KBM-7 (cell line): ENCODE measurements around the gene ADAMTS19.

Experiments
- DNase-seq: peaks from one replicate; pipeline ENCODE4 v3.0.0-alpha.2; 2015
- in situ Hi-C: fragments of 300-500 bp; cut with MboI; formaldehyde crosslinking; loops from 2 replicates; pipeline ENCODE4 v1.14.3; 2020; ENCODE audit warnings: low sequenced_read_pairs, low pct_unique_long_range_greater_than_20kb, mixed read lengths

Gene ADAMTS19

GRCh38 chr5:129724647-129725046, 264.5 kb downstream of the ADAMTS19 start:
- in situ Hi-C loops = no loop called here
- no peak for DNase-seq

DNA sequence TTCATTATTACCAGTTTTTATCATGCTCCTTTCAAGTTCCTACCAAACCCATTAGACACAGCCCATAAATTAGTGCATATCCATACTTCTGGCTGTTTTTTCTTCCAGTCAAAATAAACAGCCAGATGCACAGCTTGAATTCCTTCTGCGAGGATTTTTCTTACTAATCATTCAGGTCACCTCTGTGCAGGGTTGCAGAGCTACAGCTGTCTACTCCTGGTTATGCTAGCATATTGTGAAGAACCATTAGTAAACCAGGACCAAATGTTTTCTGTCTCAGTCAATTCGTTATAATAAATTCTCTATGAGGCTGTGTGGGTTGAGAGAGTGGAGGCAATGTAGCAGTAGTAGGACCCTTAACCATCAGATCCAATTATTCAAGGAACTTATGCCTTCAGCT, 279.7 kb downstream of the ADAMTS19 start:
- in situ Hi-C loops = no loop called here
- DNase-seq = no peak

- no peak for DNase-seq
- in situ Hi-C loops = no loop called here
These were observed 283.6 kb downstream of the ADAMTS19 start for GRCh38 chr5:129743541-129744187.

DNA sequence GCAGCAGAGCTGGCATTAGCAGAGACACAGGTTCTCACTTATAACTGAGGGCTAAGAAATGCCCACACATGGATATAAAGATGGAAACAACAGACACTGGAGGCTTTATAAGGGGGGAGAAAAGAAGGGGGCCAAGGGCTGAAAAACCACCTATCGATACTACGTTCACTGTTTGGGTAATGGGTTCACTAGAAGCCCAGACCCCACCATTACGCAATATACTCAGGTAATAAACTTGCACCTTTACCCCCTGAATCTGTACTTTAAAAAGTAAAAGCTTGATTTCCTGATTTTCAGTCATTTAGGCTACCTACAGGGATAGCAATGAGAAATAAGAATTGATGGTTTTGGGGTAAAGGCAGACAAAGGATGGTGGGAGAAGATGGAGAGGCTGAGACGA, 285.9 kb downstream of the ADAMTS19 start:
- no peak for DNase-seq

GRCh38 chr5:129746876-129747275, 286.8 kb downstream of the ADAMTS19 start:
- in situ Hi-C loops = no loop called here
- DNase-seq = no peak

More for the DNA sequence above, 285.9 kb downstream of the ADAMTS19 start:
- in situ Hi-C loops = no loop called here

DNA sequence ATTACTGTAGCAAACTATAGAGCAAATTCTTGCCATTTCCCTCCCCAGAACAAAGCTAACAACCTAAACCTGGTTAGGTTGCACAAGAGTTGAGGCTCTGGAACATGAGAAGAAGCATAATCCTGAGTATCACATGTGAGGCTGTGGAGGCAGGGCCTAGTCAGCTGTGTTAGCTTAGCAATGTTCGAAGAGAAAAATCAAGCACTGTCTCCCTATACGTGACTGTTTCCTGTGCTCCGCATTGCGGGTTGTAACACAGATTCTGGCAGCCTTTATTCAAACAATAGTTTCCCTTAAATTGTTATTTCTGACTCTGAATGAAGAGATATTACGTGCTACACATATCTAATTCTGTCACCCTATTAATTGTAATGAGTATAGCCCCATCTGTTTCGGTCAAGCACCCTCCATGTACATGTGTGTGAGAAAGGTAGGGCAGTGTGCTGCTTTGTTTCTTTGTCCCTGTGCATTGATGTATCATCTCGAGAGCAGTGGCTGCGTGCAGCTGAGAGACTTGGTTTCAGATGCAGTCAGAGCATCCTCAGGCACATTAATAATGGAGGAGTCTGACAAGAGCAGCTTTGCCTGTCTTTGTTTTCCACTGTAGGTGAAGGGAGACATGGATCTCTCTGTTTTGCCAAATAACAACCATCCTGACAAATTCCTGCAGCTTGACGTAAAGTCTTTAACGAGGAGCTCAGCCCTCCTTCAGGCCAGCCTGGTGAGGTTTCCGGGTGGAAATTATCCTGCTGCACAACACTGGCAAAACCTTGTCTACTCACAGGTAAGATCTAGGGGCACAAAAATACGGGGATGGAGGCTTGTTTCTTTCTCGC, 287.7 kb downstream of the ADAMTS19 start, which contains the start of gene MINAR2:
Gene MINAR2 (plus strand): TSS at position 523 of the 836 bp plus-strand sequence. CDS start 97 bp downstream, at position 620.
- DNase-seq = no peak
- in situ Hi-C loops = no loop called here

- DNase-seq = no peak
- in situ Hi-C loops = no loop called here
These were observed 289.1 kb downstream of the ADAMTS19 start for GRCh38 chr5:129748913-129749880.

DNA sequence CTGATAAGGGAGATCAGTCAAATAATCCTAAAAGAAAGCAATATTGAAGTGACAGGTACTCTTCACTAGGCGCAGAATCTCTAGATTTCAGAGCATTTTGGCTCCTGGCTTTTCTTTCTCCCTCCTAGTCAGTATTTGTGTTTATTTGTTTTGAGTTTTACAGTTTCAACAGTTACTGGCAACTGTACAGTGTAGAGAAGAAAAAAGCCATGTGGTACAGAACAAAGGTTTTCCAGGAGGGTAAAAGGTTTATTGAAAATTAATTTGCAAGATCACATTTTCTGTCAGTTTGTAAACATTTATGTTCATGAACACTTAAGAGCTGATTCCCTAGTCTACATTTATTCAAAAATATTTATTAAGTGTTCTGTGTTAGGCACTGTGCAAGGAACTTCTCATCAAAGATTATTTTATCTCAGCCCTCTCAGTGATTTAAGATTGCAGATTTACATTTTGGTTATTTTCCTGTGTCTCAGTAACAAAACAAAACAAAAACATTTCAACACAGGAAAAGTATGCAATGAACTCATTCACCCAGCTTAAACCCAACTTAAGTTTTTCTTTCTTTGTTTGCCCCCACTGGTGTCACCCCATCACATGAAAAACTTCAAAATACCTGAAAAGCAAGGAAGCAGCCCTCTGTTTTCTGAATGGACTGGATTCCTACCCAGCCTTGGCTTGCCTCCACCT, 300.7 kb downstream of the ADAMTS19 start:
- in situ Hi-C loops = no loop called here

GRCh38 chr5:129763651-129764050, 303.6 kb downstream of the ADAMTS19 start:
- DNase-seq = no peak
- in situ Hi-C loops = no loop called here

More for the DNA sequence above, 300.7 kb downstream of the ADAMTS19 start:
- no peak for DNase-seq

DNA sequence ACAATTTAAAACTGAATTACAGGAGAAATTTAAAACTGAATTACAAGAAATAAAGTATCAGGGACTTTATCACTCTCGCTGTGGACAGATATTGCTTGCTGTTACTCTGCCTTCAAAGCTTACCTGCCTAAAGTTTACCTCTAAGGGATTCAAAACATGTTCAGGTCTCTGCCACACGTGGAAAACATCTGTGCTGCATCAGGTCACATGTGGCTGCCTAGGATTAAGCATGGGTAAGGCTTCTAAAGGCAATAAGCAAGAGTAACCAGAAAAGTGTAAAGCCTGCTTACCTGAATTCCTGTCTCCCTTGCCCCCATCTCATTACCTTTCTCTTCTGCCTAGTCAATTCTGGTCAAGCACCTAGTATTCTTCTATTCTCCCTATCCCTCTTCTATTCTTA, 306.7 kb downstream of the ADAMTS19 start:
- DNase-seq = no peak
- in situ Hi-C loops = no loop called here

DNA sequence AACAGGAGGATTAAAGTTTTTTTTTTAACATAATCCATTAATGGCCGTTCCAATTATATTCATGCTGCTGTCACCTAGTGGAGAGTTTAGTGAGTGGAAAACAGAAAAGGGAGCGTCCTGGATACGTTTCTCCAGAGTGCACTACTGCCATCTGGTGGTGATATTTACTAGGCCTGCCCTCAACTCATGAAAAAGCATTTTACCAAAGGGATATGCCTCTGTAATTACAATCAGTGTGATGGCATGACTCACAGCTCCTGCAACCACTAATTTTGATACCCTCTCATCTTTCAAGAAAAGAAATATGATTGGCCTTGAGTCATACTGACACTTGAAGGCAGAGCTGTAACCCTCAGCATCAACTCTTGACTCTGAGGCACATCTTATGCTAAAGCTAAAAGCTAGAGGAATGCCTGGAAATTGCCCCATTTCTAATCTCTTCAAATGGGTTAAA, 307.9 kb downstream of the ADAMTS19 start:
- in situ Hi-C loops = no loop called here
- DNase-seq = peak; percentile 92

GRCh38 chr5:129768735-129769134, 308.6 kb downstream of the ADAMTS19 start:
- in situ Hi-C loops = no loop called here
- DNase-seq = no peak

GRCh38 chr5:129770024-129770820, 310.1 kb downstream of the ADAMTS19 start:
- DNase-seq = no peak
- in situ Hi-C loops = no loop called here

GRCh38 chr5:129771058-129771838, 311.1 kb downstream of the ADAMTS19 start:
- peak; percentile 61 for DNase-seq
- in situ Hi-C loops = no loop called here

- in situ Hi-C loops = no loop called here
- DNase-seq = no peak
These were observed 313.3 kb downstream of the ADAMTS19 start for GRCh38 chr5:129773376-129773775.

DNA sequence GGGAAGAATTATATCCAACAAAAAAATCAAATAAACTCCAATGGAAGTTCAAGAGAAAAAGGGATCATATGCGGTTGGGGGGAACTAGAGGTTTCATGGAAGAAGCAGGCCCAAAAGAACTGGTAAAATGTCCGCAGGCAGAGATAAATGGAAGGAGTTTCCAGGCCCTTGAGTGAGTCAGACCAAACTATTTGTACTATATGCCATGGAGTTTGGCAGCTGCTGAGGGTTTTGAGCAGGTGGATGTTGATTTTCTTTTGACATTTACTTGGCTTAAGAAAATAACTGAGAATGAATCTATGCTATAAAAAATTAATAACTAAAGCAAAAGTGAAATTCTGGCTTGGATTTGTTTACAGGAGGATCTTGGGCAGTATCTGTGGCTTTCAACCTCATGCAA, 321.5 kb downstream of the ADAMTS19 start:
- in situ Hi-C loops = no loop called here

More for the DNA sequence above, 321.5 kb downstream of the ADAMTS19 start:
- DNase-seq = no peak
